Trophoblast cell (in vitro differentiated cells and primary cell): ENCODE results near the gene MYO1D.

Source experiments
- DNase-seq, 2 donors: peaks; one replicate each; pipeline ENCODE4 v3.0.0-alpha.2; 2016
- H2AFZ ChIP-seq: 2 replicates; pipeline ENCODE4 v1.6.1; 2013; ENCODE audit warnings: low read length, moderate library complexity, mild to moderate bottlenecking; ENCODE audit not compliant: insufficient read depth, poor library complexity
- H2AK5ac ChIP-seq: 2 replicates; pipeline ENCODE4 v1.6.1; 2013; ENCODE audit warnings: mild to moderate bottlenecking, low read length
- H2BK120ac ChIP-seq: 2 replicates; pipeline ENCODE4 v1.6.1; 2013; ENCODE audit warnings: low read length, mild to moderate bottlenecking, moderate library complexity; ENCODE audit not compliant: insufficient read depth, poor library complexity
- H2BK12ac ChIP-seq: 2 replicates; pipeline ENCODE4 v1.6.1; 2013; ENCODE audit warnings: mild to moderate bottlenecking, low read length, moderate library complexity
- H2BK5ac ChIP-seq: 2 replicates; pipeline ENCODE4 v1.6.1; 2013; ENCODE audit warnings: low read length, low read depth, moderate library complexity, mild to moderate bottlenecking; ENCODE audit not compliant: poor library complexity
- H3K14ac ChIP-seq: 2 replicates; pipeline ENCODE4 v1.6.1; 2013; ENCODE audit warnings: mild to moderate bottlenecking, low read length
- H3K18ac ChIP-seq: 2 replicates; pipeline ENCODE4 v1.6.1; 2013; ENCODE audit warnings: mild to moderate bottlenecking, low read length
- H3K23ac ChIP-seq: 2 replicates; pipeline ENCODE4 v1.6.1; 2013; ENCODE audit warnings: low read length
- H3K27ac ChIP-seq: 2 replicates; pipeline ENCODE4 v1.5.1; 2013; ENCODE audit warnings: low read depth, mild to moderate bottlenecking, inconsistent platforms, low read length, moderate library complexity
- H3K27me3 ChIP-seq: 2 replicates; pipeline ENCODE4 v1.6.1; 2013; ENCODE audit warnings: inconsistent platforms, mild to moderate bottlenecking, low read length, moderate library complexity; ENCODE audit not compliant: insufficient read depth
- H3K36me3 ChIP-seq, 2 experiments: 1 replicate in 1 of 2; 2 replicates in 1 of 2; pipeline ENCODE4 v1.6.1; 2013; ENCODE audit warnings: low read length in 2 of 2, mild to moderate bottlenecking in 2 of 2, moderate library complexity in 1 of 2; ENCODE audit not compliant: insufficient read depth in 2 of 2, control insufficient read depth in 1 of 2
- H3K4ac ChIP-seq: 2 replicates; pipeline ENCODE4 v1.6.1; 2013; ENCODE audit warnings: low read depth, mild to moderate bottlenecking, low read length, moderate library complexity
- H3K4me1 ChIP-seq, 2 experiments: 1 replicate in 1 of 2; 2 replicates in 1 of 2; pipeline ENCODE4 v1.6.1; 2013; ENCODE audit warnings: low read length in 2 of 2, mild to moderate bottlenecking in 2 of 2, moderate library complexity in 1 of 2; ENCODE audit not compliant: insufficient read depth in 2 of 2, control insufficient read depth in 1 of 2
- H3K4me2 ChIP-seq: 2 replicates; pipeline ENCODE4 v1.6.1; 2013; ENCODE audit warnings: inconsistent platforms, mild to moderate bottlenecking, low read length, moderate library complexity
- H3K4me3 ChIP-seq: 2 replicates; pipeline ENCODE4 v1.5.1; 2013; ENCODE audit warnings: mild to moderate bottlenecking, low read depth, low read length, inconsistent platforms
- H3K79me1 ChIP-seq: one replicate; pipeline ENCODE4 v1.6.1; 2013; ENCODE audit warnings: low read length
- H3K79me2 ChIP-seq: 2 replicates; pipeline ENCODE4 v1.6.1; 2013; ENCODE audit warnings: low read length, mild to moderate bottlenecking; ENCODE audit not compliant: control insufficient read depth, insufficient read depth, poor library complexity
- H3K9ac ChIP-seq: 2 replicates; pipeline ENCODE4 v1.6.1; 2013; ENCODE audit warnings: mild to moderate bottlenecking, low read length
- H3K9me3 ChIP-seq: 2 replicates; pipeline ENCODE4 v1.6.1; 2013; ENCODE audit warnings: low read depth, mild to moderate bottlenecking, control low read depth, inconsistent platforms, low read length; ENCODE audit not compliant: insufficient read depth
- H4K12ac ChIP-seq: 2 replicates; pipeline ENCODE4 v1.6.1; 2013; ENCODE audit warnings: low read depth, mild to moderate bottlenecking, low read length, moderate library complexity
- H4K8ac ChIP-seq: 2 replicates; pipeline ENCODE4 v1.6.1; 2013; ENCODE audit warnings: low read depth, mild to moderate bottlenecking, low read length, moderate library complexity
- H4K91ac ChIP-seq: one replicate; pipeline ENCODE4 v1.6.1; 2013; ENCODE audit warnings: low read depth, mild to moderate bottlenecking, low read length, moderate library complexity
- WGBS: extraction: QIAGEN DNeasy Blood & Tissue Kit; methylation state at CpG from one replicate; pipeline ENCODE4 v1.1.7; 2013; ENCODE audit warnings: missing lambda C conversion rate; ENCODE audit not compliant: insufficient read length, insufficient coverage; ENCODE audit errors: extremely low coverage; 5-methylcytosine and 5-hydroxymethylcytosine counted together

Gene MYO1D

DNA sequence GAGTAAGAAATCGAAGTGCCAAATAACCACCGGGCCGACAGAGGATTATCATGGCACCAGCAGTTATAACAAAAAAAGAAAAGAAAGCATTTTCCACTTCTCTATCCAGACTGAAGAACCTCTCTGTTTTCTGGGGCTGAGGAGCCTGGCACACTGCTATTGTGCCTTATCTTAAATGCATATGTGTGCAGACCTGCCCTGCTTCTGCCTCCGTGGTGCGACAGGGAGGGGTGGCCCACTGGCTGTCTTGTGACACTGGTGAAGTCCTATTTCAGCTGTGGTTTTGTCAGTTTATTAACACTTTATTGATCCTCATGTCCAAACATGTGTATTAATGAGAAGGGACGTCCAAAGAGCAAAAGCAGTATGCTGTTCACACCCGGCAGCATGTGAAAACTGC is 334.7 kb downstream of the MYO1D start:
- Histone ChIP-seq H3K36me3 (no peaks in the 10 kb centered on the region), H3K9me3 (no peaks in the 10 kb centered on the region), H3K23ac (no peak overlapping the region), H2BK5ac (no peak overlapping the region), H2BK12ac (no peak overlapping the region), H4K91ac (no peak overlapping the region), H3K79me2 (no peaks in the 10 kb centered on the region), H3K27me3 (no peaks in the 10 kb centered on the region), H2BK120ac (no peak overlapping the region), H3K4ac (no peak overlapping the region), H4K12ac (no peak overlapping the region), H3K18ac (no peak overlapping the region), H3K27ac (no peak overlapping the region), H2AFZ (no peak overlapping the region), H3K4me2 (no peak overlapping the region), H3K79me1 (peaks cover under 1% of the 10 kb centered on the region), H3K4me1 (no peaks in the 10 kb centered on the region), H3K4me3 (no peak overlapping the region), H3K14ac (no peak overlapping the region), H2AK5ac (no peak overlapping the region), H3K9ac (no peak overlapping the region), H4K8ac (no peak overlapping the region)
- WGBS: no CpG with 5 or more reads among the region's 7 CpGs
- DNase-seq: no peak

- Histone ChIP-seq H4K12ac (no peak overlapping the region), H3K27me3 (no peaks in the 10 kb centered on the region), H3K9ac (no peak overlapping the region), H3K18ac (no peak overlapping the region), H3K79me2 (no peaks in the 10 kb centered on the region), H3K4me1 (no peaks in the 10 kb centered on the region), H2AFZ (no peak overlapping the region), H3K14ac (no peak overlapping the region), H2BK12ac (no peak overlapping the region), H3K27ac (no peak overlapping the region), H3K23ac (no peak overlapping the region), H2BK5ac (no peak overlapping the region), H4K91ac (no peak overlapping the region), H4K8ac (no peak overlapping the region), H3K9me3 (no peaks in the 10 kb centered on the region), H3K4me3 (no peak overlapping the region), H3K36me3 (no peaks in the 10 kb centered on the region), H2AK5ac (no peak overlapping the region), H3K79me1 (peaks cover 1% of the 10 kb centered on the region), H2BK120ac (no peak overlapping the region), H3K4me2 (no peak overlapping the region), H3K4ac (no peak overlapping the region)
- WGBS: no CpG with 5 or more reads among the region's 5 CpGs
- no peak for DNase-seq
Observed at GRCh38 chr17:32541640-32542039, 335.3 kb downstream of the MYO1D start.

- no peak overlapping the region for H3K23ac ChIP-seq
- H2BK120ac ChIP-seq: no peak overlapping the region
Observed at GRCh38 chr17:32536736-32537643, 339.9 kb downstream of the MYO1D start.

DNA sequence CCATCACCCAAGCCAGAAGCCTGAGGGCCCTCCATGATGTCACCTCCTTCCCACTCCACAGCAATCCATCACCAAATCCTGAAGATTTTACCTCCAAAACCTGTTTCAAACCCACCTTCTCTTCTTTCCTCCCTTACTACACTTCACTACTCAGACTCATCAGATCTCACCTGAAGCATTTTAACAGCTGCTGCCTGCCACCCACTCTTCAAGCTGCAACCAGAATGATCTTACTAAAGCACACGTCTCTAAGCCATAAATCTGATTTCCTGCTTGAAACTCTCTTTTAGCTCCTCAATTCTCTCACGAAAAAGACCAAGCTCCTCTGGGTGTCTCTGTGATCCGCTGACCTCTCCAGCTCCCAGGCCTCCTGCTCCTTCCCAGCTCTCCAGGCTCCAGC is 343.6 kb downstream of the MYO1D start:
- Histone ChIP-seq H3K27me3 (no peaks in the 10 kb centered on the region), H3K79me2 (no peaks in the 10 kb centered on the region), H3K9me3 (no peaks in the 10 kb centered on the region), H3K14ac (no peak overlapping the region), H3K36me3 (no peaks in the 10 kb centered on the region), H2BK120ac (no peak overlapping the region), H3K18ac (no peak overlapping the region), H3K9ac (no peak overlapping the region), H3K27ac (no peak overlapping the region), H4K8ac (no peak overlapping the region), H4K12ac (no peak overlapping the region), H2AFZ (no peak overlapping the region), H3K4me1 (no peaks in the 10 kb centered on the region), H3K4me2 (no peak overlapping the region), H2AK5ac (no peak overlapping the region), H4K91ac (no peak overlapping the region), H3K79me1 (peaks cover 1% of the 10 kb centered on the region), H2BK12ac (no peak overlapping the region), H3K4me3 (no peak overlapping the region), H2BK5ac (no peak overlapping the region), H3K23ac (no peak overlapping the region), H3K4ac (no peak overlapping the region)
- WGBS: no CpG with 5 or more reads among the region's 3 CpGs
- DNase-seq: no peak

More at GRCh38 chr17:32536736-32537643, 339.9 kb downstream of the MYO1D start:
- Histone ChIP-seq H3K79me2 (no peaks in the 10 kb centered on the region), H3K27me3 (no peaks in the 10 kb centered on the region), H3K9me3 (no peaks in the 10 kb centered on the region), H3K4me1 (no peaks in the 10 kb centered on the region), H3K18ac (no peak overlapping the region), H4K12ac (no peak overlapping the region), H3K79me1 (peaks cover 1% of the 10 kb centered on the region), H3K36me3 (no peaks in the 10 kb centered on the region), H2AK5ac (no peak overlapping the region), H2BK12ac (no peak overlapping the region), H2BK5ac (no peak overlapping the region), H3K27ac (no peak overlapping the region), H3K4me2 (peak overlapping the region; percentile 16), H4K91ac (no peak overlapping the region), H4K8ac (no peak overlapping the region), H3K14ac (no peak overlapping the region), H3K4me3 (no peak overlapping the region), H3K9ac (no peak overlapping the region), H3K4ac (no peak overlapping the region), H2AFZ (no peak overlapping the region)
- DNase-seq: peak in 1 of 2 donors; percentile 9
- WGBS: no CpG with 5 or more reads among the region's 8 CpGs
